H9 (cell line): Measurements from ENCODE around the gene TMEM169. TPM values are rescaled to one million over a fixed set of nuclear protein-coding genes. Genes with fewer than 3 reads are reported as not detected.

Source experiments
- DNase-seq: peaks from one replicate; pipeline ENCODE4 v3.0.0-alpha.2; 2017
- H2AFZ ChIP-seq: one replicate; pipeline ENCODE4 v1.6.1; 2013; ENCODE audit warnings: mild to moderate bottlenecking, low read length, control low read depth, moderate library complexity
- H2AK5ac ChIP-seq: 2 replicates; pipeline ENCODE4 v1.6.1; 2013; ENCODE audit warnings: low read length, control low read depth, mixed read lengths; ENCODE audit not compliant: insufficient read length
- H2BK120ac ChIP-seq: one replicate; pipeline ENCODE4 v1.6.1; 2013; ENCODE audit warnings: low read depth, mild to moderate bottlenecking, low read length, control low read depth, inconsistent platforms; ENCODE audit not compliant: poor library complexity, severe bottlenecking
- H2BK12ac ChIP-seq: 2 replicates; pipeline ENCODE4 v1.6.1; 2013; ENCODE audit warnings: low read length, control low read depth, mixed read lengths, low read depth; ENCODE audit not compliant: insufficient read length
- H2BK15ac ChIP-seq: 2 replicates; pipeline ENCODE4 v1.6.1; 2013; ENCODE audit warnings: low read depth, low read length, control low read depth
- H2BK20ac ChIP-seq: one replicate; pipeline ENCODE4 v1.6.1; 2013; ENCODE audit warnings: low read depth, mild to moderate bottlenecking, low read length, control low read depth, inconsistent platforms; ENCODE audit not compliant: poor library complexity, severe bottlenecking
- H2BK5ac ChIP-seq: 2 replicates; pipeline ENCODE4 v1.6.1; 2013; ENCODE audit warnings: low read length, control low read depth, mixed read lengths; ENCODE audit not compliant: insufficient read length
- H3K14ac ChIP-seq: 2 replicates; pipeline ENCODE4 v1.6.1; 2013; ENCODE audit warnings: low read length, control low read depth; ENCODE audit not compliant: insufficient read depth
- H3K18ac ChIP-seq: 2 replicates; pipeline ENCODE4 v1.6.1; 2013; ENCODE audit warnings: low read depth, mild to moderate bottlenecking, mixed read lengths, low read length, control low read depth; ENCODE audit not compliant: insufficient read length
- H3K23ac ChIP-seq: 2 replicates; pipeline ENCODE4 v1.6.1; 2013; ENCODE audit warnings: low read length, control low read depth, mixed read lengths, low read depth; ENCODE audit not compliant: insufficient read length
- H3K23me2 ChIP-seq: 2 replicates; pipeline ENCODE4 v1.6.1; 2013; ENCODE audit warnings: low read depth, mild to moderate bottlenecking, mixed read lengths, low read length, control low read depth; ENCODE audit not compliant: insufficient read length, poor library complexity, severe bottlenecking
- H3K27ac ChIP-seq: 2 replicates; pipeline ENCODE4 v1.5.1; 2013; ENCODE audit warnings: low read length, control low read depth, mixed read lengths, low read depth; ENCODE audit not compliant: insufficient read length
- H3K27me3 ChIP-seq: 2 replicates; pipeline ENCODE4 v1.6.1; 2013; ENCODE audit warnings: low read length, control low read depth, inconsistent platforms; ENCODE audit not compliant: insufficient read depth
- H3K4ac ChIP-seq: 2 replicates; pipeline ENCODE4 v1.6.1; 2013; ENCODE audit warnings: low read depth, mild to moderate bottlenecking, control low read depth, inconsistent platforms, low read length, moderate library complexity
- H3K4me1 ChIP-seq: 2 replicates; pipeline ENCODE4 v1.6.1; 2013; ENCODE audit warnings: low read length, control low read depth, inconsistent platforms; ENCODE audit not compliant: insufficient read depth
- H3K4me2 ChIP-seq: 2 replicates; pipeline ENCODE4 v1.6.1; 2013; ENCODE audit warnings: low read length, control low read depth, mixed read lengths; ENCODE audit not compliant: insufficient read length, insufficient read depth
- H3K56ac ChIP-seq: 2 replicates; pipeline ENCODE4 v1.6.1; 2013; ENCODE audit warnings: low read depth, mild to moderate bottlenecking, mixed read lengths, low read length, control low read depth; ENCODE audit not compliant: insufficient read length
- H3K79me1 ChIP-seq: 2 replicates; pipeline ENCODE4 v1.6.1; 2013; ENCODE audit warnings: low read depth, mild to moderate bottlenecking, moderate library complexity, low read length, control low read depth, inconsistent platforms; ENCODE audit not compliant: insufficient read depth, poor library complexity, severe bottlenecking
- H3K79me2 ChIP-seq: 2 replicates; pipeline ENCODE4 v1.6.1; 2013; ENCODE audit warnings: low read length, control low read depth, inconsistent platforms; ENCODE audit not compliant: insufficient read depth
- H3K9ac ChIP-seq: 2 replicates; pipeline ENCODE4 v1.6.1; 2013; ENCODE audit warnings: low read length, control low read depth, mixed read lengths; ENCODE audit not compliant: insufficient read length; ENCODE audit errors: extremely low read depth
- H3K9me3 ChIP-seq: one replicate; pipeline ENCODE4 v1.6.1; 2013; ENCODE audit warnings: low read depth, low read length, inconsistent platforms; ENCODE audit not compliant: control insufficient read depth
- H3T11ph ChIP-seq: one replicate; pipeline ENCODE4 v1.6.1; 2013; ENCODE audit warnings: mild to moderate bottlenecking, low read length, control low read depth, inconsistent platforms
- H4K20me1 ChIP-seq: one replicate; pipeline ENCODE4 v1.6.1; 2013; ENCODE audit not compliant: control insufficient read depth, insufficient read length, insufficient read depth
- H4K5ac ChIP-seq: 2 replicates; pipeline ENCODE4 v1.6.1; 2013; ENCODE audit warnings: low read depth, mild to moderate bottlenecking, mixed read lengths, low read length, control low read depth; ENCODE audit not compliant: insufficient read length
- H4K8ac ChIP-seq: replicated peaks from 2 replicates; pipeline ENCODE4 v1.6.1; 2013; ENCODE audit warnings: low read length, control low read depth, mixed read lengths, low read depth; ENCODE audit not compliant: insufficient read length
- H4K91ac ChIP-seq: 2 replicates; pipeline ENCODE4 v1.6.1; 2013; ENCODE audit warnings: low read depth, mild to moderate bottlenecking, moderate library complexity, mixed read lengths, low read length, control low read depth; ENCODE audit not compliant: insufficient read length
- H3K27ac Mint-ChIP-seq, 3 experiments: 2 replicates in 2 of 3; 3 replicates in 1 of 3; pipeline ENCODE4 v1.8.0; 2020 to 2021; ENCODE audit warnings: mixed read lengths in 3 of 3, mild to moderate bottlenecking in 1 of 3, moderate library complexity in 1 of 3
- H3K27me3 Mint-ChIP-seq: 2 replicates; pipeline ENCODE4 v1.8.0; 2021; ENCODE audit warnings: low read depth, mild to moderate bottlenecking, moderate library complexity, mixed read lengths
- H3K36me3 Mint-ChIP-seq, 3 experiments: 2 replicates in 2 of 3; 3 replicates in 1 of 3; pipeline ENCODE4 v1.8.0; 2020 to 2021; ENCODE audit warnings: low read depth in 3 of 3, mixed read lengths in 3 of 3; ENCODE audit not compliant: insufficient read depth in 1 of 3
- H3K4me1 Mint-ChIP-seq, 2 experiments: 2 replicates each; pipeline ENCODE4 v1.8.0; 2020; ENCODE audit warnings: mixed read lengths in 2 of 2
- H3K4me3 Mint-ChIP-seq, 2 experiments: 2 replicates in 1 of 2; 3 replicates in 1 of 2; pipeline ENCODE4 v1.8.0; 2020 to 2021; ENCODE audit warnings: mild to moderate bottlenecking in 2 of 2, mixed read lengths in 2 of 2, moderate library complexity in 1 of 2
- H3K9me3 Mint-ChIP-seq, 2 experiments: 2 replicates in 1 of 2; 3 replicates in 1 of 2; pipeline ENCODE4 v1.8.0; 2020; ENCODE audit warnings: mild to moderate bottlenecking in 2 of 2, mixed read lengths in 2 of 2, moderate library complexity in 1 of 2
- WGBS: extraction: QIAGEN DNeasy Blood & Tissue Kit; methylation state at CpG from one replicate; pipeline ENCODE4 v1.1.7; 2013; ENCODE audit warnings: missing lambda C conversion rate, low lambda C conversion rate, mixed read lengths; ENCODE audit not compliant: insufficient read length; ENCODE audit errors: extremely low coverage; 5-methylcytosine and 5-hydroxymethylcytosine counted together
- total RNA-seq: library from RNA; stranded (reverse); gene quantifications from 2 replicates; pipeline ENCODE4 v1.2.1, GENCODE V29; 2021
- TF ChIP-seq, protein P1 (sequence below): fragments of 200-600 bp; sonication (generic); conservative IDR thresholded peaks from 3 replicates; pipeline ENCODE4 v1.8.0; 2021; ENCODE audit warnings: antibody characterized with exemption, mild to moderate bottlenecking

Gene TMEM169
- total RNA-seq, 1 experiment from 2014 or later: 1.0 TPM

DNA sequence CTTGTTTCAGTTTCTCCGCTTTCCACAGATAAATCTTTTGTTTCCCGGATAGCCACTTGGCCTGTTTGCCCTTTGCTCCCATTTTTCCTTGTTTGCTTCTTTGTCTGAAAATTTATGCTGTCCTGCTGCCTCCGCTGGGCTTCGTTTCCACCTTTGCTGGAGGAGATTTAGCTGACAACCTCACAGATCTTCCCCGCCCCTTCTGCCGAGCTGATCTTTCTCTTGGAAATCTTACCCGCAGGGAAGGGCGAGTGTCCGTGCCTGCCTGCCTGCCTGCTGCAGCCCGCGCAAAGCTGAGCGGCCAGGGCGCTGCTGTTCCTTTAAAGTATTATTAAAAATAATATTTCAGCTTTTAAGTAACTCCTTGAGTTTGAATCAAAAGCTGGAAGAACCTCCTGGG is 26.0 kb downstream of the TMEM169 start:
- no peak overlapping the region for H2BK20ac ChIP-seq
- H2AK5ac ChIP-seq: no peak overlapping the region
- no peaks in the 10 kb centered on the region; the same call in 1 of the 2 replicates for H3K4me1 ChIP-seq
- no peak overlapping the region for H3K9ac ChIP-seq
- DNase-seq: peak; percentile 63
- no peak overlapping the region for H2BK15ac ChIP-seq
- TF ChIP-seq, protein P1, sequence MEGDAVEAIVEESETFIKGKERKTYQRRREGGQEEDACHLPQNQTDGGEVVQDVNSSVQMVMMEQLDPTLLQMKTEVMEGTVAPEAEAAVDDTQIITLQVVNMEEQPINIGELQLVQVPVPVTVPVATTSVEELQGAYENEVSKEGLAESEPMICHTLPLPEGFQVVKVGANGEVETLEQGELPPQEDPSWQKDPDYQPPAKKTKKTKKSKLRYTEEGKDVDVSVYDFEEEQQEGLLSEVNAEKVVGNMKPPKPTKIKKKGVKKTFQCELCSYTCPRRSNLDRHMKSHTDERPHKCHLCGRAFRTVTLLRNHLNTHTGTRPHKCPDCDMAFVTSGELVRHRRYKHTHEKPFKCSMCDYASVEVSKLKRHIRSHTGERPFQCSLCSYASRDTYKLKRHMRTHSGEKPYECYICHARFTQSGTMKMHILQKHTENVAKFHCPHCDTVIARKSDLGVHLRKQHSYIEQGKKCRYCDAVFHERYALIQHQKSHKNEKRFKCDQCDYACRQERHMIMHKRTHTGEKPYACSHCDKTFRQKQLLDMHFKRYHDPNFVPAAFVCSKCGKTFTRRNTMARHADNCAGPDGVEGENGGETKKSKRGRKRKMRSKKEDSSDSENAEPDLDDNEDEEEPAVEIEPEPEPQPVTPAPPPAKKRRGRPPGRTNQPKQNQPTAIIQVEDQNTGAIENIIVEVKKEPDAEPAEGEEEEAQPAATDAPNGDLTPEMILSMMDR: no peak
- no peak overlapping the region for H4K8ac ChIP-seq
- H3T11ph ChIP-seq: no peak overlapping the region
- no CpG with 5 or more reads among the region's 13 CpGs for WGBS
- H2BK120ac ChIP-seq: no peak overlapping the region
- no peaks in the 10 kb centered on the region for H3K79me1 ChIP-seq
- Mint-ChIP-seq H3K9me3 (peaks cover 0 to 3% of the 10 kb centered on the region in 2 experiments; a peak in 2 of 5 replicates), H3K36me3 (peaks cover 24 to 31% (median 28%) of the 10 kb centered on the region in 3 experiments), H3K4me3 (peak overlapping the region; percentile 28 to 68), H3K27ac (peak overlapping the region in 2 of 3 experiments; percentile 88 to 91; a peak in 5 of 7 replicates), H3K4me1 (peaks cover 32 to 39% of the 10 kb centered on the region in 2 experiments), H3K27me3 (no peaks in the 10 kb centered on the region)
- H3K79me2 ChIP-seq: peaks cover 18% of the 10 kb centered on the region; the same call in 1 of the 2 replicates
- no peak overlapping the region for H3K14ac ChIP-seq
- H3K4ac ChIP-seq: no peak overlapping the region
- no peak overlapping the region for H2BK12ac ChIP-seq
- no peak overlapping the region for H3K23ac ChIP-seq
- H4K20me1 ChIP-seq: no peaks in the 10 kb centered on the region
- peak overlapping the region; percentile 28 for H3K4me2 ChIP-seq
- no peaks in the 10 kb centered on the region for H3K9me3 ChIP-seq
- H3K56ac ChIP-seq: no peak overlapping the region
- no peaks in the 10 kb centered on the region for H3K27me3 ChIP-seq
- no peak overlapping the region for H3K27ac ChIP-seq
- no peak overlapping the region for H3K18ac ChIP-seq
- H4K91ac ChIP-seq: no peak overlapping the region
- no peak overlapping the region for H4K5ac ChIP-seq
- no peak overlapping the region for H2BK5ac ChIP-seq
- H3K23me2 ChIP-seq: peaks cover 3% of the 10 kb centered on the region
- no peak overlapping the region for H2AFZ ChIP-seq
